B cell (primary cell): ENCODE measurements around the gene DPM1. TPM values are rescaled to one million over a fixed set of nuclear protein-coding genes. Genes with fewer than 3 reads are reported as not detected.

Source experiments
- ATAC-seq: fragments of 200-7000 bp; cut with Tn5 transposase; one replicate; pipeline ENCODE4 v1.10.0; 2021; ENCODE audit warnings: low read depth, mild to moderate bottlenecking, moderate number of reproducible peaks, moderate library complexity
- CTCF ChIA-PET: fragments of 350-600 bp; sonication (Branson Sonifier 250); formaldehyde crosslinking; loops from one replicate; lab custom pipeline; 2021; ENCODE audit warnings: antibody characterized with exemption, inconsistent platforms; lab: Charles Lee
- POLR2A ChIA-PET: fragments of 350-600 bp; sonication (Branson Sonifier 250); formaldehyde crosslinking; loops from one replicate; lab custom pipeline; 2021; ENCODE audit warnings: antibody characterized with exemption; lab: Charles Lee
- DNase-seq: peaks from one replicate; pipeline ENCODE4 v3.0.0; 2013
- H2AFZ ChIP-seq: 2 replicates; pipeline ENCODE4 v1.6.1; 2012; ENCODE audit warnings: mild to moderate bottlenecking, low read depth, low read length; ENCODE audit not compliant: insufficient read depth, poor library complexity, severe bottlenecking
- H3K27ac ChIP-seq, 2 donors: 1 replicate in 1 of 2; 2 replicates in 1 of 2; pipeline ENCODE4 v1.5.1; 2012 to 2013; ENCODE audit warnings: low read length in 2 of 2, mild to moderate bottlenecking in 2 of 2, moderate library complexity in 1 of 2
- H3K27me3 ChIP-seq, 4 experiments: fragments of 200-600 bp in 1 of 4; sonication (generic) in 1 of 4; replicated peaks in 1 of 4; 1 replicate in 2 of 4; 2 replicates in 2 of 4; pipeline versions ENCODE4 v1.6.1 to v1.7.0; 2013 to 2016; ENCODE audit warnings: low read length in 3 of 4, mild to moderate bottlenecking in 2 of 4, mixed read lengths in 1 of 4, moderate library complexity in 1 of 4; ENCODE audit not compliant: insufficient read depth in 4 of 4, control insufficient read depth in 3 of 4; ENCODE audit errors: control extremely low read depth in 1 of 4
- H3K36me3 ChIP-seq, 2 experiments: replicated peaks in 1 of 2; 1 replicate in 1 of 2; 2 replicates in 1 of 2; pipeline versions ENCODE4 v1.6.1 to v1.7.1; 2013; ENCODE audit warnings: low read length in 1 of 2; ENCODE audit not compliant: insufficient read depth in 2 of 2, control insufficient read depth in 1 of 2; ENCODE audit errors: control extremely low read depth in 1 of 2, extremely low read depth in 1 of 2
- H3K4me1 ChIP-seq, 2 donors: fragments of 200-600 bp in 1 of 2; sonication (generic) in 1 of 2; 1 replicate in 1 of 2; 2 replicates in 1 of 2; pipeline versions ENCODE4 v1.5.1 to v1.6.1; 2013 to 2017; ENCODE audit warnings: low read length in 2 of 2; ENCODE audit not compliant: control insufficient read depth in 2 of 2, insufficient read depth in 2 of 2
- H3K4me2 ChIP-seq: replicated peaks from 2 replicates; pipeline ENCODE3; 2012; ENCODE audit warnings: mild to moderate bottlenecking, low read depth, low read length; ENCODE audit not compliant: poor library complexity, severe bottlenecking
- H3K4me3 ChIP-seq, 5 experiments: fragments of 200-600 bp in 1 of 5; sonication (generic) in 1 of 5; 1 replicate in 3 of 5; 2 replicates in 2 of 5; pipeline versions ENCODE4 v1.5.1 to v1.7.0; 2011 to 2016; ENCODE audit warnings: low read length in 4 of 5, mild to moderate bottlenecking in 4 of 5, low read depth in 2 of 5, control low read depth in 1 of 5, moderate library complexity in 1 of 5; ENCODE audit not compliant: insufficient read depth in 1 of 5; ENCODE audit errors: control extremely low read depth in 1 of 5, extremely low read depth in 1 of 5
- H3K79me2 ChIP-seq: fragments of 200-600 bp; sonication (generic); one replicate; pipeline ENCODE4 v1.6.0; 2016; ENCODE audit warnings: low read length; ENCODE audit not compliant: control insufficient read depth, insufficient read depth
- H3K9ac ChIP-seq: fragments of 200-600 bp; sonication (generic); 2 replicates; pipeline ENCODE4 v1.6.1; 2017; ENCODE audit warnings: mild to moderate bottlenecking, low read length, moderate library complexity
- H3K9me3 ChIP-seq, 3 donors: one replicate each; pipeline versions ENCODE4 v1.6.1 to v1.7.1; 2013; ENCODE audit warnings: low read length in 2 of 3; ENCODE audit not compliant: control insufficient read depth in 2 of 3, insufficient read depth in 1 of 3; ENCODE audit errors: control extremely low read depth in 1 of 3
- H4K20me1 ChIP-seq: 2 replicates; pipeline ENCODE4 v1.6.0; 2012; ENCODE audit warnings: mild to moderate bottlenecking, low read length; ENCODE audit not compliant: insufficient read depth, control insufficient read depth, poor library complexity, severe bottlenecking
- H3K27ac Mint-ChIP-seq: one replicate; pipeline ENCODE4 v1.8.0; 2021; ENCODE audit warnings: mixed read lengths
- H3K27me3 Mint-ChIP-seq: one replicate; pipeline ENCODE4 v1.8.0; 2021; ENCODE audit warnings: mixed read lengths
- H3K4me1 Mint-ChIP-seq: one replicate; pipeline ENCODE4 v1.8.0; 2021; ENCODE audit warnings: mixed read lengths
- H3K4me3 Mint-ChIP-seq: one replicate; pipeline ENCODE4 v1.8.0; 2021; ENCODE audit warnings: mixed read lengths
- H3K9me3 Mint-ChIP-seq: one replicate; pipeline ENCODE4 v1.8.0; 2022; ENCODE audit warnings: mixed read lengths; ENCODE audit not compliant: insufficient read depth
- CTCF ChIP-seq: fragments of 200-600 bp; IDR thresholded peaks from one replicate; pipeline ENCODE4 v1.8.0; 2022; ENCODE audit warnings: antibody characterized with exemption, mild to moderate bottlenecking
- EZH2 ChIP-seq: IDR thresholded peaks from 2 replicates; pipeline ENCODE4 v1.6.1; 2012; ENCODE audit warnings: borderline replicate concordance, low read depth, mild to moderate bottlenecking, moderate library complexity, low read length; ENCODE audit not compliant: insufficient read depth, poor library complexity, severe bottlenecking
- WGBS: methylation state at CpG from one replicate; pipeline ENCODE4 v1.1.5; 2013; ENCODE audit warnings: missing lambda C conversion rate; ENCODE audit not compliant: insufficient coverage; 5-methylcytosine and 5-hydroxymethylcytosine counted together
- intact Hi-C: fragments of 100-400 bp; cut with micrococcal nuclease; formaldehyde crosslinking; loops from one replicate; pipeline ENCODE4 v1.10.0; 2022
- polyA plus RNA-seq: library from polyadenylated mRNA; depleted of rRNA; stranded (reverse); fragments of >200 nt; gene quantifications from 2 replicates; pipeline ENCODE4 v1.2.3, GENCODE V29; 2012
- total RNA-seq, 2 donors: library from RNA; stranded (reverse); fragments of 120-200 nt in 1 of 2; gene quantifications; 1 replicate in 1 of 2; 2 replicates in 1 of 2; pipeline versions ENCODE4 v1.2.3 to v1.2.4, GENCODE V29; 2013 to 2022

The DPM1 gene
- total and polyA plus RNA-seq, 2 donors (not counting 1 experiment from before 2014, with no cell fraction given): 13.4 to 35.2 TPM

GRCh38 chr20:50915424-50915823, 42.9 kb downstream of the DPM1 start:
- intact Hi-C loops: no loop called here
- ATAC-seq (no peak), DNase-seq (no peak)
- Mint-ChIP-seq H3K9me3 (no peaks in the 10 kb centered on the region), H3K27ac (peak overlapping the region; percentile 34), H3K27me3 (no peaks in the 10 kb centered on the region), H3K4me1 (peaks cover 80% of the 10 kb centered on the region), H3K4me3 (peak overlapping the region; percentile 35)
- H3K27me3 ChIP-seq: no peaks in the 10 kb centered on the region
- peak overlapping the region; percentile 20 for H3K4me2 ChIP-seq
- no peaks in the 10 kb centered on the region for H3K9me3 ChIP-seq
- no peak overlapping the region for H3K9ac ChIP-seq
- ChIA-PET POLR2A (interaction anchor here (0.6 to 0.8 kb wide), 3 partner anchors 11 to 20 kb away, joined by 3 read pairs; no protein-coding TSS in a partner anchor), CTCF (interaction anchor here (0.9 to 3.8 kb wide), 5 partner anchors 14 to 126 kb away, joined by 3 to 15 read pairs (median 4); partner anchors contain the start of gene BCAS4)
- 73% methylated on average over 2 of the region's 3 CpGs for WGBS
- H3K4me3 ChIP-seq: no peak overlapping the region
- H4K20me1 ChIP-seq: peaks cover 50% of the 10 kb centered on the region
- H3K4me1 ChIP-seq: peaks cover 36 to 46% of the 10 kb centered on the region in 2 donors
- H2AFZ ChIP-seq: no peak overlapping the region
- no peak for TF ChIP-seq EZH2
- H3K27ac ChIP-seq: peak overlapping the region in 1 of 2 donors; percentile 5
- peaks cover 6 to 13% of the 10 kb centered on the region in 2 experiments for H3K36me3 ChIP-seq
- peaks cover 99% of the 10 kb centered on the region for H3K79me2 ChIP-seq

- peaks cover 81% of the 10 kb centered on the region for H3K4me1 Mint-ChIP-seq
- peaks cover 6 to 8% of the 10 kb centered on the region in 2 experiments for H3K36me3 ChIP-seq
- peaks cover 55% of the 10 kb centered on the region for H4K20me1 ChIP-seq
- no peak overlapping the region for H3K27ac ChIP-seq
- ATAC-seq (no peak), DNase-seq (no peak)
- intact Hi-C loops: no loop called here
- no peak overlapping the region for H2AFZ ChIP-seq
- no peak overlapping the region for H3K4me2 ChIP-seq
- no peaks in the 10 kb centered on the region for H3K9me3 ChIP-seq
- no peaks in the 10 kb centered on the region for H3K9me3 Mint-ChIP-seq
- H3K79me2 ChIP-seq: peaks cover 100% of the 10 kb centered on the region
- H3K27ac Mint-ChIP-seq: peak overlapping the region; percentile 2
- no peak overlapping the region for H3K9ac ChIP-seq
- peaks cover 36 to 42% of the 10 kb centered on the region in 2 donors for H3K4me1 ChIP-seq
- ChIA-PET CTCF (interaction anchor here (1.0 to 3.8 kb wide), 3 partner anchors 15 to 121 kb away, joined by 3 to 15 read pairs (median 3); no protein-coding TSS in a partner anchor), POLR2A (no interaction called here)
- no CpG with 5 or more reads among the region's 2 CpGs for WGBS
- H3K4me3 Mint-ChIP-seq: peak overlapping the region; percentile 2
- no peaks in the 10 kb centered on the region for H3K27me3 Mint-ChIP-seq
- H3K4me3 ChIP-seq: no peak overlapping the region
- H3K27me3 ChIP-seq: no peaks in the 10 kb centered on the region
- TF ChIP-seq CTCF (no peak), EZH2 (no peak)
These were observed 44.5 kb downstream of the DPM1 start for GRCh38 chr20:50913690-50914375.
